GM21737 (cell line): ENCODE results near the gene SOS1.
"Not testable (repeated sequence)": the region's sequence is repeated elsewhere in the genome, so short reads cannot be mapped to it uniquely, and the experiment has no call there.

Experiments
- ATAC-seq: cut with Tn5 transposase; IDR thresholded peaks from one replicate; pipeline ENCODE4 v1.9.1; 2021; ENCODE audit warnings: mild to moderate bottlenecking, moderate library complexity; ENCODE audit not compliant: unreplicated experiment

SOS1 gene

DNA sequence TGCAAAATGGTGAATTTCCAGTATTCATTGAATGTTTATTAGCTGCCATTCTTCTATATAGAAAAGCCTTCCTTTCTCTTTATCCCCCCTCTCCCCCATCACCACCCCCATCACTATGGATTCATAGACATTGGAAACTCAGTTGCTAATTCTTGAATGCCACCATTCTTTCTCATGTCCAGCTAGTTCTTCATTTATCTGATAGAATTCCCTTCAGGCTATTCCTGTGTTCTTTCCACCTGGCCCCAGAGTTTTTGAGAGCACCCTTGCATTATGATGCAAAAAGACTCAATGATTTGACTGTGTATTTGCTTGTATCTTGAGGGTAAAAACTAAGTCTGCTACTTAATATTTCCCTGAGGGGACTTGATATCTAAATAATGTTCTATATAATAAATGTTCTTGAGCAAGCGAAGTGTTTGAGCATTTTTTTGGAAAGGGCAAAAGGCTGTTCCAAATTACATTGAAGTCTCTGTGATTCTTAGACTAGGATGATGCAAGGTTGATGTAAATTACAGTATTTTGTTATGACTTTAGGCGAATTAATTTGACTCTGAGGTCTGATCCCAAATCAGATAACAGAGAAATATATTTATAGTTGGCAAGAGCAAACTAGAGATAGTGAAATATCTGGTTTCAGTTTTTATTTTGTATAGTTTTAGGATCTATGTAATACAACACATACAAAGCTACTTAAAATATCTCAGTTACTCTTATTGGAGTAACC, 18.8 kb upstream of the SOS1 start:
- no peak for ATAC-seq

- ATAC-seq: no peak
These were observed 18.0 kb upstream of the SOS1 start for GRCh38 chr2:39138837-39139211.

- ATAC-seq: not testable (repeated sequence)
These were observed 17.5 kb upstream of the SOS1 start for GRCh38 chr2:39138187-39138836.

DNA sequence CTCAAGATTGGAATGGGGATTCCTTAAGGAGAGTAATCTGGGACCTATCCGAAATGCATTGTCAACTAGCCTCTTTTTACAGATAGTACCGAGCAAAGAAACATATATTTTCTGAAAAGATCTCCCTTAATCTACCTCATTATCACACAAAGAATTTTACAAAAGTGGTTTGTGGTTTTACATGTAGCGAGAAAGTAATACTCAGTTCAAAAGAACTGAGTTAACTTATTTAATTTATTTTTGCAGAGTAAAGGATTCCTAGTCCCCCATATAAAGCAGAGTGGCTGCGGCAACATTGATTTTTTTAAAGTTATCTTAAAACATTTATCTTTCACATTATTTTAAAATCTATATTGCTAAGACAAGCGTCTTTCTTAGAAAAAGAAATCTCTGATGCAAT, 15.9 kb upstream of the SOS1 start:
- no peak for ATAC-seq

- ATAC-seq: no peak
These were observed 14.9 kb upstream of the SOS1 start for GRCh38 chr2:39135690-39136259.

GRCh38 chr2:39133215-39133851, 12.5 kb upstream of the SOS1 start:
- ATAC-seq: no peak

DNA sequence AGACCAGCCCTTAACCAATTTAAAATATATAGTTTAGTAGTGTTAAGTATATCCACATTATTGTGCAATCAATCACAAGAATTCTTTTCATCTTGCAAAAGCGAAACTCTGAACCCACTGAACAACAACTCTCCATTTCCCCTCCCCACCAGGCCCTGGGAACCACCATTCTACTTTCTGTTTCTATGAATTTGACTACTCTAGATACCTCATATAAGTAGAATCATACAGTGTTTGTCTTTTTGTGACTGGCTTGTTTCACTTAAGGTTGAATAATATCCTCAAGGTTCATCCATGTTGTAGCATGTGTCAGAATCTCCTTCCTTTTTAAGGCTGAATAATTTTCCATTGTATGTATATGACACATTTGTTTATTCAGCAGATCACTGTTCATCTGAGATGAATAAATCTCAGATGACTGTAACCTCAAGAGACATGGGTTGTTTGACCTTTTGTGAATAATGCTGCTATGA, 8.1 kb upstream of the SOS1 start:
- ATAC-seq: peak; percentile 33

GRCh38 chr2:39127973-39128372, 7.1 kb upstream of the SOS1 start:
- ATAC-seq: peak; percentile 40

- no peak for ATAC-seq
These were observed 3.9 kb upstream of the SOS1 start for GRCh38 chr2:39124746-39125057.

GRCh38 chr2:39124000-39124745, 3.3 kb upstream of the SOS1 start:
- ATAC-seq: peak; percentile 61

GRCh38 chr2:39123436-39123999, 2.7 kb upstream of the SOS1 start:
- no peak for ATAC-seq

DNA sequence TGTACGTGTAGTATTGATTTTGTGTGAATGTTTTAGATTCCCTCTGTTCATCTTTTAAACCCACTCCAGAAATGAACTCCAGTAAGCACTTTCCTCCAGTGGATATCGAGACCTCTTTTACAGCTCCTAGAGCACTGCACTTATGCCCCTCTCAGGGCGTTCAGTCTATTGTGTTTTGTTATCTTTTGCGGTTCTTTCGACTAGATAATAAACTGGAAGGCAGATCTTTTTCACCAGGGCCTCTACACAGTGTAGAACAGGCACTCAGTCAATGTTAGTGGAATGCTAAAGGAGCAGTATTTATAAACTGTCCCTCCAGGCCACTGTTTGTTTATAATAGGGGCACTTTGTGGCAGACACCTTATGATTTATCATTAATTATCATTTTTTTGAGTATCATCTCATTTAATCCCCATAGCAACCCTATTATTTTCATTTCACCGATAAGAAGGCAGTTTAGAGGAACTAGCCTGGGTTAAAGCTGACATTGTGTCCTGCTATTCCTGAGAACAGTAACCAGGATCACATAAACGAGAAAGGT, 742 bp upstream of the SOS1 start:
- no peak for ATAC-seq

- peak; percentile 12 for ATAC-seq
These were observed 405 bp downstream of the SOS1 start for GRCh38 chr2:39120521-39120770.

- ATAC-seq: peak; percentile 39
These were observed 925 bp downstream of the SOS1 start for GRCh38 chr2:39119732-39120520.

- no peak for ATAC-seq
These were observed 1.9 kb downstream of the SOS1 start for GRCh38 chr2:39118786-39119499.

DNA sequence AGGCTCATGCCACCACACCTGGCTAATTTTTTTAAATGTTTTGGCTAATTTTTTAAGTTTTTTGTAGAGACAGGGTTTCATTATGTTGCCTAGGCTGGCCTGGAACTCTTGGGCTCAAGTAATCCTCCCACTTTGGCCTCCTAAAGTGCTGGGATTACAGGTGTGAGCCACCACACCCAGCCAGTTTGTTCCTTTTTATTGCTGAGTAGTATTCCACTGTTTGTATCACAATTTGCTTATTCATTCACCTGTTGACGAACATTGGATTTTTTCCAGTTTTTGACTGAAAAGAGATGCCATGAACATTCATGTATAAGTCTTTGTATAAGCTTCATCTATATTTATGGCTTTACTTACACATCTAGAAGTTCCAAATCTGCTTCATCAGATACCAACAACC, 5.3 kb downstream of the SOS1 start:
- no peak for ATAC-seq

DNA sequence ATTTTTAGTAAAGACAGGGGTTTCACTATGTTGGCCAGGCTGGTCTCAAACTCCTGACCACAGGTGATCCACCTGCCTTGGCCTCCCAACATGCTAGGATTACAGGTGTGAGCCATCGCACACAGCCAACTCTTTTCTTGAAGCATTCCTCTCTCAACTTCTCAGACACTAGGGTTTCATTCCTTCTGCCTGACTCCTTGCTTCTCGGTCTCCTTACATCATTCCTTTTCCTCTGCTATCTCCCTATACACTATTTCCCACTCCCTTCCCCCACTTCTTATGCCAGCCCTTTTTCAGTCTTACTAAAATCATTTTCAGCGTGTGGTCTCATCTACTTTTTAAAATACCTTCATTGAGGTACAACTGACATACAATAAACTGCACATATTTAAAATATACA, 6.1 kb downstream of the SOS1 start:
- ATAC-seq: no peak

GRCh38 chr2:39109537-39109936, 11.3 kb downstream of the SOS1 start:
- ATAC-seq: no peak

DNA sequence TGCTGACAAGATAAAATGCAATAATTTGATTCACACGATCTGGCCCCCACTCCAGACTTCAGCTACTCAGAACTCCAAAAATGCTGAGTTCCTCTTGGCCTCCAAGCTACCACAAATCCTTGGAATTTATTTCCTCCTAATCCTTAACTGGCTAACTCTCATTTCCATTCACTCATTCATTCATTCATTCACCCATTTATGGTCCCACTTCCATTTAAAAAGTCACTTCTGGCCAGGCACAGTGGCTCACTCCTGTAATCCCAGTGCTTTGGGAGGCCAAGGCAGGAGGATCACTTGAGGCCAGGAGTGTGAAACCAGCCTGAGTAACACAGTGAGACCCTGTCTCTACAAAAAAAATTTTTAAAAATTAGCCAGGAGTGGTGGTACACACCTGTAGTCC, 12.5 kb downstream of the SOS1 start:
- ATAC-seq: no peak
